HepG2 (cell line): ENCODE results near the gene RGS14. TPM values are rescaled to one million over a fixed set of nuclear protein-coding genes. Genes with fewer than 3 reads are reported as not detected.

Experiments
- ATAC-seq: fragments of 200-7000 bp; cut with Tn5 transposase; 3 replicates; pipeline ENCODE4 v1.9.1; 2020; ENCODE audit warnings: mild to moderate bottlenecking, moderate library complexity
- BruUV-seq: library from RNA; stranded (reverse); fragments of 400-500 nt; replicated peaks from 2 replicates; lab custom pipeline; 2021; lab: Mats Ljungman, UMichigan
- CTCF ChIA-PET: fragments of 300-600 bp; formaldehyde crosslinking; extraction: SDS; loops from one replicate; lab custom pipeline; 2021; ENCODE audit warnings: low total read pairs, inconsistent platforms, low intra/inter-chr PET ratio; lab: Yijun Ruan, JAX
- POLR2A ChIA-PET: fragments of 350-600 bp; sonication (Branson Sonifier 250); formaldehyde crosslinking; loops from one replicate; lab custom pipeline; 2020; ENCODE audit warnings: antibody characterized with exemption, inconsistent platforms; lab: Yijun Ruan, JAX
- DNase-seq: peaks from one replicate; pipeline ENCODE4 v3.0.0-alpha.2; 2015; ENCODE audit warnings: low spot score
- FAIRE-seq: peaks from 3 replicates; lab custom pipeline; 2011; peaks lifted over from hg19 to GRCh38; lab: Jason Lieb, UNC
- H2AFZ ChIP-seq: one replicate; pipeline ENCODE4 v1.6.1; 2011; ENCODE audit warnings: low read length, inconsistent platforms
- H3K27ac ChIP-seq: fragments of 300-600 bp; 3 replicates; pipeline ENCODE4 v1.8.0; 2011; ENCODE audit warnings: mixed run types, mild to moderate bottlenecking, mixed read lengths, low read length, inconsistent platforms; ENCODE audit not compliant: insufficient read depth; ENCODE audit errors: extremely low read length
- H3K27me3 ChIP-seq, 2 experiments: fragments of 200-600 bp in 1 of 2; 2 replicates in 1 of 2; 3 replicates in 1 of 2; pipeline versions ENCODE4 v1.6.0 to v1.8.0; 2011; ENCODE audit warnings: low read length in 2 of 2, mild to moderate bottlenecking in 2 of 2, moderate library complexity in 2 of 2, inconsistent platforms in 1 of 2; ENCODE audit not compliant: insufficient read depth in 2 of 2, control insufficient read depth in 1 of 2
- H3K36me3 ChIP-seq, 2 experiments: fragments of 200-600 bp in 1 of 2; replicated peaks in 1 of 2; 2 replicates in 1 of 2; 3 replicates in 1 of 2; pipeline versions ENCODE4 v1.5.1 to v1.8.0; 2011; ENCODE audit warnings: low read length in 2 of 2, inconsistent platforms in 1 of 2; ENCODE audit not compliant: insufficient read depth in 2 of 2, control insufficient read depth in 1 of 2
- H3K4me1 ChIP-seq: 2 replicates; pipeline ENCODE4 v1.5.1; 2012; ENCODE audit warnings: low read length, inconsistent platforms; ENCODE audit not compliant: insufficient read depth
- H3K4me2 ChIP-seq: 2 replicates; pipeline ENCODE4 v1.6.0; 2011; ENCODE audit warnings: low read depth, low read length, inconsistent platforms
- H3K4me3 ChIP-seq, 3 experiments: fragments of 200-600 bp in 1 of 3; sonication (generic), shearing (Covaris generic) in 1 of 3; replicated peaks in 1 of 3; 2 replicates each; pipeline ENCODE4 v1.5.1; 2011 to 2016; ENCODE audit warnings: low read length in 3 of 3, inconsistent platforms in 2 of 3, low read depth in 2 of 3, mild to moderate bottlenecking in 2 of 3, control low read depth in 1 of 3, mixed read lengths in 1 of 3; ENCODE audit not compliant: insufficient read depth in 1 of 3
- H3K79me2 ChIP-seq: one replicate; pipeline ENCODE4 v1.6.1; 2011; ENCODE audit warnings: low read length, inconsistent platforms; ENCODE audit not compliant: insufficient read depth
- H3K9ac ChIP-seq: 2 replicates; pipeline ENCODE4 v1.6.0; 2011; ENCODE audit warnings: mild to moderate bottlenecking, low read depth, low read length, inconsistent platforms; ENCODE audit not compliant: insufficient read depth
- H3K9me3 ChIP-seq: 2 replicates; pipeline ENCODE4 v1.5.1; 2012; ENCODE audit warnings: mild to moderate bottlenecking, low read length
- H4K20me1 ChIP-seq: 2 replicates; pipeline ENCODE4 v1.6.0; 2011; ENCODE audit warnings: inconsistent platforms, mild to moderate bottlenecking, low read length, moderate library complexity; ENCODE audit not compliant: insufficient read depth
- CEBPZ ChIP-seq: IDR thresholded peaks from 2 replicates; pipeline ENCODE4 v1.6.1; 2012; ENCODE audit warnings: low read length, improper control_type of control experiment
- DR1 ChIP-seq: sonication (generic); formaldehyde crosslinking; IDR thresholded peaks from 2 replicates; pipeline ENCODE4 v1.8.0; 2021; ENCODE audit warnings: mild to moderate bottlenecking, missing genetic modification reagents, inconsistent platforms
- MLX ChIP-seq: IDR thresholded peaks from 2 replicates; pipeline ENCODE4 v1.6.1; 2016
- PRDM15 ChIP-seq: sonication (generic); formaldehyde crosslinking; IDR thresholded peaks from 2 replicates; pipeline ENCODE4 v1.4.0; 2020; ENCODE audit warnings: missing genetic modification reagents
- SCMH1 ChIP-seq: sonication (generic); formaldehyde crosslinking; IDR thresholded peaks from 2 replicates; pipeline ENCODE4 v1.9.0; 2021; ENCODE audit warnings: missing genetic modification reagents, mild to moderate bottlenecking, borderline replicate concordance
- ZBTB2 ChIP-seq: sonication (generic); formaldehyde crosslinking; IDR thresholded peaks from 2 replicates; pipeline ENCODE4 v1.8.0; 2022; ENCODE audit warnings: low read depth, missing genetic modification reagents
- ZBTB33 ChIP-seq: sonication (generic); formaldehyde crosslinking; IDR thresholded peaks from 2 replicates; pipeline ENCODE4 v1.4.0; 2020; ENCODE audit warnings: missing genetic modification reagents
- ZBTB38 ChIP-seq: sonication (generic); formaldehyde crosslinking; IDR thresholded peaks from 2 replicates; pipeline ENCODE4 v1.5.1; 2020; ENCODE audit warnings: mild to moderate bottlenecking, missing genetic modification reagents
- ZBTB7A ChIP-seq: sonication (generic); formaldehyde crosslinking; IDR thresholded peaks from 2 replicates; pipeline ENCODE4 v1.8.0; 2022; ENCODE audit warnings: mild to moderate bottlenecking, missing genetic modification reagents
- ZNF841 ChIP-seq: sonication (generic); formaldehyde crosslinking; IDR thresholded peaks from 2 replicates; pipeline ENCODE4 v1.8.1; 2023; ENCODE audit warnings: missing genetic modification reagents, borderline replicate concordance
- WGBS: methylation state at CpG from one replicate; pipeline ENCODE4 v1.1.6; 2017; ENCODE audit warnings: low lambda C conversion rate; 5-methylcytosine and 5-hydroxymethylcytosine counted together
- in situ Hi-C: cut with HindIII; loops from 2 replicates; pipeline ENCODE4 v1.10.0; 2017; ENCODE audit warnings: low pct_unique_long_range_greater_than_20kb; ENCODE audit not compliant: extremely low pct_ligation_motif_present
- intact Hi-C: fragments of 100-400 bp; cut with micrococcal nuclease; formaldehyde crosslinking; loops from one replicate; pipeline ENCODE4 v1.10.0; 2022; ENCODE audit not compliant: unreplicated experiment
- polyA plus RNA-seq, 8 experiments: library from polyadenylated mRNA; depleted of rRNA in 3 of 8; stranded (reverse) in 7 of 8; unstranded in 1 of 8; fragments of >200 nt; fragmentation: Illumina TruSeq in 4 of 8; extraction: Trizol in 4 of 8; gene quantifications; 2 replicates each; pipeline versions ENCODE4 v1.2.1 to v1.2.3, GENCODE V29; 2011 to 2016; ENCODE audit warnings: low read depth in 4 of 8, missing spikeins in 1 of 8, mixed read lengths in 1 of 8; ENCODE audit not compliant: insufficient read depth in 1 of 8
- total RNA-seq, 5 experiments: library from RNA; depleted of rRNA; stranded (reverse); fragments of >200 nt; fragmentation: Illumina TruSeq; extraction: Trizol; gene quantifications; 2 replicates each; pipeline ENCODE4 v1.2.3, GENCODE V29; 2016; ENCODE audit warnings: low read depth in 1 of 5

Gene RGS14
- total and polyA plus RNA-seq, 2 of the 13 experiments (the other 11 are each of a cell fraction or from before 2014, with no cell fraction given): 11.1 to 17.2 TPM

- H3K27ac ChIP-seq: no peak overlapping the region
- intact Hi-C loops: no loop called here
- H2AFZ ChIP-seq: no peak overlapping the region
- H3K4me2 ChIP-seq: no peak overlapping the region
- no peak overlapping the region for H3K9ac ChIP-seq
- peaks cover 9% of the 10 kb centered on the region; the same call in 1 of the 2 replicates for H3K4me1 ChIP-seq
- FAIRE-seq (no peak), ATAC-seq (no peak), DNase-seq (no peak)
- WGBS: 91% methylated on average over 31 of the region's 49 CpGs
- H3K27me3 ChIP-seq: peaks cover 2 to 9% of the 10 kb centered on the region in 2 experiments; a peak in 3 of 5 replicates
- H4K20me1 ChIP-seq: no peaks in the 10 kb centered on the region
- in situ Hi-C loops: no loop called here
- ChIA-PET CTCF (no interaction called here), POLR2A (interaction anchor here (1.1 to 2.5 kb wide), 2 partner anchors 10 to 55 kb away, joined by 3 to 6 read pairs; no protein-coding TSS in a partner anchor)
- no peaks in the 10 kb centered on the region for H3K79me2 ChIP-seq
- BruUV-seq: no TSS peak
- no peaks in the 10 kb centered on the region for H3K36me3 ChIP-seq
- no peak overlapping the region for H3K4me3 ChIP-seq
- no peak for TF ChIP-seq ZBTB7A
- no peak for TF ChIP-seq DR1
- peak; percentile 50 for TF ChIP-seq ZBTB33 (CRISPR knock-in tag)
- TF ChIP-seq PRDM15 (CRISPR knock-in tag): no peak
- no peak for TF ChIP-seq CEBPZ
- TF ChIP-seq SCMH1 (CRISPR knock-in tag): no peak
- no peak for TF ChIP-seq ZBTB2 (CRISPR knock-in tag)
- no peak for TF ChIP-seq ZNF841 (CRISPR knock-in tag)
- no peak for TF ChIP-seq MLX (CRISPR knock-in tag)
- 0 out of 2 replicates have a peak, but pooled peaks have one; percentile 27 for TF ChIP-seq ZBTB38 (CRISPR knock-in tag)
- H3K9me3 ChIP-seq: no peaks in the 10 kb centered on the region
These were observed 44.7 kb downstream of the RGS14 start for GRCh38 chr5:177402271-177403043.
